HepG2 (cell line): ENCODE data around the gene AK6. TPM values are rescaled to one million over a fixed set of nuclear protein-coding genes. Genes with fewer than 3 reads are reported as not detected.
A peak's percentile ranks its signal among the peaks of the same experiment; 100 is the strongest.

Experiments
- BCL6 ChIP-seq: IDR thresholded peaks from 2 replicates; pipeline ENCODE4 v1.6.1; 2016; ENCODE audit warnings: missing genetic modification reagents, missing compliant biosample characterization
- GABPA ChIP-seq, 2 experiments: IDR thresholded peaks; 2 replicates each; pipeline ENCODE4 v1.6.1; 2011 to 2016; ENCODE audit warnings: low read depth in 2 of 2, low read length in 1 of 2, missing biosample characterization in 1 of 2, missing genetic modification characterization in 1 of 2
- HMGA1 ChIP-seq: sonication (generic); formaldehyde crosslinking; conservative IDR thresholded peaks from 2 replicates; pipeline ENCODE4 v1.4.0; 2020; ENCODE audit warnings: missing genetic modification reagents
- HNRNPK ChIP-seq: fragments of 200-400 bp; formaldehyde crosslinking; IDR thresholded peaks from 2 replicates; pipeline ENCODE4 v1.6.1; 2018; ENCODE audit warnings: low read length, low read depth, moderate library complexity, mild to moderate bottlenecking; ENCODE audit not compliant: poor library complexity, severe bottlenecking
- HOXD1 ChIP-seq: sonication (generic); formaldehyde crosslinking; IDR thresholded peaks from 2 replicates; pipeline ENCODE4 v1.5.0; 2020; ENCODE audit warnings: missing genetic modification reagents
- KDM6A ChIP-seq: IDR thresholded peaks from 2 replicates; pipeline ENCODE4 v1.6.1; 2016; ENCODE audit warnings: low read depth
- MIXL1 ChIP-seq: IDR thresholded peaks from 2 replicates; pipeline ENCODE4 v1.6.1; 2016
- NCOR1 ChIP-seq: fragments of 200-600 bp; sonication (generic); IDR thresholded peaks from 2 replicates; pipeline ENCODE4 v1.7.0; 2017; ENCODE audit warnings: antibody characterized with exemption, low read length, borderline replicate concordance
- NR3C1 ChIP-seq: sonication (generic); formaldehyde crosslinking; IDR thresholded peaks from 2 replicates; pipeline ENCODE4 v1.4.0; 2020; ENCODE audit warnings: missing genetic modification reagents
- PHB2 ChIP-seq: fragments of 450-650 bp; IDR thresholded peaks from 2 replicates; pipeline ENCODE4 v1.6.1; 2018; ENCODE audit not compliant: partially characterized antibody
- PHF21A ChIP-seq: sonication (generic); formaldehyde crosslinking; IDR thresholded peaks from 2 replicates; pipeline ENCODE4 v1.5.0; 2020; ENCODE audit warnings: mild to moderate bottlenecking, missing genetic modification reagents
- REPIN1 ChIP-seq: sonication (generic); formaldehyde crosslinking; IDR thresholded peaks from 2 replicates; pipeline ENCODE4 v1.8.0; 2022; ENCODE audit warnings: missing genetic modification reagents, low read depth, mild to moderate bottlenecking, borderline replicate concordance
- RNF2 ChIP-seq: fragments of 450-650 bp; conservative IDR thresholded peaks from 2 replicates; pipeline ENCODE4 v1.6.1; 2016; ENCODE audit warnings: low read depth
- RXRB ChIP-seq: IDR thresholded peaks from 2 replicates; pipeline ENCODE4 v1.6.1; 2016; ENCODE audit warnings: borderline replicate concordance, missing genetic modification reagents, missing compliant biosample characterization
- ZFP90 ChIP-seq: sonication (generic); formaldehyde crosslinking; IDR thresholded peaks from 2 replicates; pipeline ENCODE4 v1.8.0; 2022; ENCODE audit warnings: missing genetic modification reagents, mild to moderate bottlenecking, inconsistent platforms, borderline replicate concordance
- ZNF382 ChIP-seq: sonication (generic); formaldehyde crosslinking; IDR thresholded peaks from 2 replicates; pipeline ENCODE4 v1.5.0; 2020; ENCODE audit warnings: missing genetic modification reagents, mild to moderate bottlenecking, borderline replicate concordance
- ZNF589 ChIP-seq: sonication (generic); formaldehyde crosslinking; conservative IDR thresholded peaks from 2 replicates; pipeline ENCODE4 v1.8.0; 2022; ENCODE audit warnings: mild to moderate bottlenecking, moderate library complexity, missing genetic modification reagents
- ZNF761 ChIP-seq: sonication (generic); formaldehyde crosslinking; conservative IDR thresholded peaks from 2 replicates; pipeline ENCODE4 v1.4.0; 2020; ENCODE audit warnings: mild to moderate bottlenecking, missing genetic modification reagents
- ZSCAN9 ChIP-seq: IDR thresholded peaks from 2 replicates; pipeline ENCODE4 v1.6.1; 2016; ENCODE audit warnings: borderline replicate concordance
- polyA plus RNA-seq, 8 experiments: library from polyadenylated mRNA; depleted of rRNA in 3 of 8; stranded (reverse) in 7 of 8; unstranded in 1 of 8; fragments of >200 nt; fragmentation: Illumina TruSeq in 4 of 8; extraction: Trizol in 4 of 8; gene quantifications; 2 replicates each; pipeline versions ENCODE4 v1.2.1 to v1.2.3, GENCODE V29; 2011 to 2016; ENCODE audit warnings: low read depth in 4 of 8, missing spikeins in 1 of 8, mixed read lengths in 1 of 8; ENCODE audit not compliant: insufficient read depth in 1 of 8
- total RNA-seq, 5 experiments: library from RNA; depleted of rRNA; stranded (reverse); fragments of >200 nt; fragmentation: Illumina TruSeq; extraction: Trizol; gene quantifications; 2 replicates each; pipeline ENCODE4 v1.2.3, GENCODE V29; 2016; ENCODE audit warnings: low read depth in 1 of 5
- TF ChIP-seq, protein P1 (sequence below): sonication (generic); formaldehyde crosslinking; conservative IDR thresholded peaks from 2 replicates; pipeline ENCODE4 v1.4.0; 2020; ENCODE audit warnings: missing genetic modification reagents
- TF ChIP-seq, protein P2 (sequence below): sonication (generic); formaldehyde crosslinking; IDR thresholded peaks from 2 replicates; pipeline ENCODE4 v1.5.0; 2020; ENCODE audit warnings: missing genetic modification reagents, mild to moderate bottlenecking, borderline replicate concordance
- TF ChIP-seq, protein P3 (sequence below): IDR thresholded peaks from 2 replicates; pipeline ENCODE4 v1.6.1; 2016; ENCODE audit warnings: mild to moderate bottlenecking, missing biosample characterization, missing genetic modification reagents
- TF ChIP-seq, protein P4 (sequence below): sonication (generic); formaldehyde crosslinking; IDR thresholded peaks from 2 replicates; pipeline ENCODE4 v1.9.0; 2022; ENCODE audit warnings: low read depth, missing genetic modification reagents

AK6 gene
- total and polyA plus RNA-seq, 2 of the 13 experiments (the other 11 are each of a cell fraction or from before 2014, with no cell fraction given), result 31.1 to 77.2 TPM

DNA sequence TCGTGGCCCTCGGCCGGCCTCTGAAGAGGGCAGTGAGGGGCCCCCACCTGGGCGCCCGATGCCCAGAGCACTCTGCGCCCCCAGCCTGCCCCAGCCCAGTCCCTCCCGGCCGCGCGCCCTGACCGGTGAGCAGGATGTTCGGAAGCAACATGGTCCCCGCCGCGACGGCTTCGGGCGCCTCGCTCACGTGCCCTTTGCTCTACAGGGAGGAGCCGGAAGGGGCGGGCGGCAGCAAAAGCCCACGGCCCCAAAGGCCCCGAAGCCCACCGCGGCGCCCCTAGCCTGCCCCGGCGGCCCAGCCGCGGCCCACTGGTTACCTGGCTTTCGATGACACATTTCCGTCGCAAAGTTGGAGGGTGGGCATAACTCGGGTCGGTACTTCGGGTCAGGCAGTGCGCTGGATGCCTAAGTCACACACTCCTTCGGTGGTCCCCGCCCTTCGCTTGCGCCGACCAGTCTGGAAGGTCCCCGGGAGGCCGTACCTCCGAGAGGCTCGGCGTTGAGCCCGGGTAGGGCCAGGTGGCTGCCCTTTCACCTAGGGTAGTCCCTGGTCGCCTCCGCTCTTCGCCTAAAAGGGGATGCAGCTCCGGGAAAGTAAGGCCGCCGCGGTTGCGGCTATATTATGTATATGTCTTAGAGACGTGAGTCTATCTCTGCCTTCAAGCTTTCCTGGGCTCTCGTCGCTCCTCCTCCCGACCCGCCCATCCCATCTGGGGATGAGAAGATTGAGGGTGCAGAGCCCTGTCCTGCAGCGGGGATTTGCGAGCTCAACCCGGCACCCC is at the start of gene AK6, which contains the start of the genes RAD17 and TAF9 (continued):
- peak; percentile 82 for TF ChIP-seq HOXD1 (CRISPR knock-in tag)
- TF ChIP-seq, protein P1, sequence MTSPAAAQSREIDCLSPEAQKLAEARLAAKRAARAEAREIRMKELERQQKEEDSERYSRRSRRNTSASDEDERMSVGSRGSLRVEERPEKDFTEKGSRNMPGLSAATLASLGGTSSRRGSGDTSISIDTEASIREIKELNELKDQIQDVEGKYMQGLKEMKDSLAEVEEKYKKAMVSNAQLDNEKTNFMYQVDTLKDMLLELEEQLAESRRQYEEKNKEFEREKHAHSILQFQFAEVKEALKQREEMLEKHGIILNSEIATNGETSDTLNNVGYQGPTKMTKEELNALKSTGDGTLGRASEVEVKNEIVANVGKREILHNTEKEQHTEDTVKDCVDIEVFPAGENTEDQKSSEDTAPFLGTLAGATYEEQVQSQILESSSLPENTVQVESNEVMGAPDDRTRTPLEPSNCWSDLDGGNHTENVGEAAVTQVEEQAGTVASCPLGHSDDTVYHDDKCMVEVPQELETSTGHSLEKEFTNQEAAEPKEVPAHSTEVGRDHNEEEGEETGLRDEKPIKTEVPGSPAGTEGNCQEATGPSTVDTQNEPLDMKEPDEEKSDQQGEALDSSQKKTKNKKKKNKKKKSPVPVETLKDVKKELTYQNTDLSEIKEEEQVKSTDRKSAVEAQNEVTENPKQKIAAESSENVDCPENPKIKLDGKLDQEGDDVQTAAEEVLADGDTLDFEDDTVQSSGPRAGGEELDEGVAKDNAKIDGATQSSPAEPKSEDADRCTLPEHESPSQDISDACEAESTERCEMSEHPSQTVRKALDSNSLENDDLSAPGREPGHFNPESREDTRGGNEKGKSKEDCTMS, result no peak
- no peak for TF ChIP-seq MIXL1 (CRISPR knock-in tag)
- peak; percentile 70; the same call in 1 of the 2 replicates for TF ChIP-seq ZNF761
- TF ChIP-seq KDM6A (CRISPR knock-in tag), result no peak
- no peak for TF ChIP-seq NR3C1 (CRISPR knock-in tag)
- no peak; the same call in 1 of the 2 replicates for TF ChIP-seq ZNF589 (CRISPR knock-in tag)
- TF ChIP-seq RXRB (CRISPR knock-in tag), result peak; percentile 77
- TF ChIP-seq PHB2, result no peak
- TF ChIP-seq REPIN1 (CRISPR knock-in tag), result peak; percentile 83
- peak; percentile 58; the same call in 1 of the 2 replicates for TF ChIP-seq GABPA (IDR thresholded peaks at IDR 0.05; ENCODE audit: low read depth, low read length)
- peak; percentile 68 for TF ChIP-seq GABPA (CRISPR knock-in tag; IDR thresholded peaks at IDR 0.05; ENCODE audit: low read depth)
- peak; percentile 62; the same call in 1 of the 2 replicates for TF ChIP-seq NCOR1
- TF ChIP-seq RNF2, result peak; percentile 81; the same call in 1 of the 2 replicates
- TF ChIP-seq ZSCAN9 (CRISPR knock-in tag), result no peak
- peak; percentile 70 for TF ChIP-seq HNRNPK
- no peak for TF ChIP-seq ZNF382 (CRISPR knock-in tag)
- TF ChIP-seq, protein P2, sequence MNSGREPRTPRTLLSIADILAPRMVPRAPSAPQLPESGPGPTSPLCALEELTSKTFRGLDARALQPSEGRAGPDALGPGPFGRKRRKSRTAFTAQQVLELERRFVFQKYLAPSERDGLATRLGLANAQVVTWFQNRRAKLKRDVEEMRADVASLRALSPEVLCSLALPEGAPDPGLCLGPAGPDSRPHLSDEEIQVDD (CRISPR knock-in tag), result no peak
- peak; percentile 48 for TF ChIP-seq ZFP90
- peak; percentile 28; the same call in 1 of the 2 replicates for TF ChIP-seq BCL6
- TF ChIP-seq, protein P3, sequence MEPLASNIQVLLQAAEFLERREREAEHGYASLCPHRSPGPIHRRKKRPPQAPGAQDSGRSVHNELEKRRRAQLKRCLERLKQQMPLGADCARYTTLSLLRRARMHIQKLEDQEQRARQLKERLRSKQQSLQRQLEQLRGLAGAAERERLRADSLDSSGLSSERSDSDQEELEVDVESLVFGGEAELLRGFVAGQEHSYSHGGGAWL (CRISPR knock-in tag), result peak; percentile 76
- TF ChIP-seq HMGA1 (CRISPR knock-in tag), result no peak
- TF ChIP-seq, protein P4, sequence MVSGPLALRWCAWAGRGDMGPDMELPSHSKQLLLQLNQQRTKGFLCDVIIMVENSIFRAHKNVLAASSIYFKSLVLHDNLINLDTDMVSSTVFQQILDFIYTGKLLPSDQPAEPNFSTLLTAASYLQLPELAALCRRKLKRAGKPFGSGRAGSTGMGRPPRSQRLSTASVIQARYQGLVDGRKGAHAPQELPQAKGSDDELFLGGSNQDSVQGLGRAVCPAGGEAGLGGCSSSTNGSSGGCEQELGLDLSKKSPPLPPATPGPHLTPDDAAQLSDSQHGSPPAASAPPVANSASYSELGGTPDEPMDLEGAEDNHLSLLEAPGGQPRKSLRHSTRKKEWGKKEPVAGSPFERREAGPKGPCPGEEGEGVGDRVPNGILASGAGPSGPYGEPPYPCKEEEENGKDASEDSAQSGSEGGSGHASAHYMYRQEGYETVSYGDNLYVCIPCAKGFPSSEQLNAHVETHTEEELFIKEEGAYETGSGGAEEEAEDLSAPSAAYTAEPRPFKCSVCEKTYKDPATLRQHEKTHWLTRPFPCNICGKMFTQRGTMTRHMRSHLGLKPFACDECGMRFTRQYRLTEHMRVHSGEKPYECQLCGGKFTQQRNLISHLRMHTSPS (CRISPR knock-in tag), result 0 out of 2 replicates have a peak, but pooled peaks have one; percentile 19
- TF ChIP-seq PHF21A (CRISPR knock-in tag), result peak; percentile 45; the same call in 1 of the 2 replicates
